SIG-M5 treated with dmso at 0.1 percent for 504 hours (cell line): Measurements from ENCODE around the gene PEX11B.

Experiments
- DNase-seq: peaks from one replicate; lab custom pipeline; 2025; ENCODE audit not compliant: unreplicated experiment; lab: John Stamatoyannopoulos, UW

The PEX11B gene

GRCh38 chr1:145908653-145909052 is 9.9 kb downstream of the PEX11B start:
- DNase-seq = no peak

GRCh38 chr1:145906954-145907753 is 11.4 kb downstream of the PEX11B start:
- no peak for DNase-seq

GRCh38 chr1:145901312-145902021 is 17.1 kb downstream of the PEX11B start:
- DNase-seq = no peak

- no peak for DNase-seq
Observed at GRCh38 chr1:145898756-145899155, 19.8 kb downstream of the PEX11B start.

- DNase-seq = no peak
Observed at GRCh38 chr1:145897969-145898368, 20.5 kb downstream of the PEX11B start.

GRCh38 chr1:145895471-145895870 is 23.0 kb downstream of the PEX11B start:
- DNase-seq = no peak

- DNase-seq = no peak
Observed at GRCh38 chr1:145893306-145894055, 25.0 kb downstream of the PEX11B start.

- no peak for DNase-seq
Observed at GRCh38 chr1:145892486-145893087, 25.9 kb downstream of the PEX11B start.

- peak; percentile 90 for DNase-seq
Observed at GRCh38 chr1:145891587-145892485, 26.7 kb downstream of the PEX11B start.

- DNase-seq = no peak
Observed at GRCh38 chr1:145891143-145891542, 27.4 kb downstream of the PEX11B start.

- peak; percentile 25 for DNase-seq
Observed at GRCh38 chr1:145889722-145890121, 28.8 kb downstream of the PEX11B start.

- DNase-seq = no peak
Observed at GRCh38 chr1:145887631-145888030, 30.9 kb downstream of the PEX11B start.

GRCh38 chr1:145886816-145887215 is 31.7 kb downstream of the PEX11B start:
- DNase-seq = no peak

GRCh38 chr1:145886390-145886789 is 32.1 kb downstream of the PEX11B start:
- no peak for DNase-seq

GRCh38 chr1:145885738-145886287 is 32.7 kb downstream of the PEX11B start, which contains the start of gene ANKRD35:
Gene ANKRD35 (minus strand): TSS chr1:145885866. CDS start chr1:145885758, 108 bp downstream.
- peak; percentile 79 for DNase-seq

GRCh38 chr1:145884675-145885074 is 33.8 kb downstream of the PEX11B start:
- no peak for DNase-seq

GRCh38 chr1:145879775-145880174 is 38.7 kb downstream of the PEX11B start:
- peak; percentile 59 for DNase-seq

- peak; percentile 34 for DNase-seq
Observed at GRCh38 chr1:145878724-145879123, 39.8 kb downstream of the PEX11B start.

- peak; percentile 52 for DNase-seq
Observed at GRCh38 chr1:145877923-145878486, 40.5 kb downstream of the PEX11B start.
